Activated naive CD4-positive, alpha-beta T cell treated with anti-CD3 and anti-CD28 coated beads, Interleukin-2, amount 50 U/mL, for 16 hours (primary cell): ENCODE measurements around the gene DHRS1.

Experiments
- DNase-seq: peaks from one replicate; pipeline ENCODE4 v3.0.0-alpha.2; 2020

DHRS1 gene

GRCh38 chr14:24327303-24327702 is 27.7 kb upstream of the DHRS1 start:
- no peak for DNase-seq

- DNase-seq: no peak
Measured at GRCh38 chr14:24325963-24326362, 26.4 kb upstream of the DHRS1 start.

- DNase-seq: no peak
Measured at GRCh38 chr14:24325041-24325530, 25.5 kb upstream of the DHRS1 start.

GRCh38 chr14:24324024-24324423 is 24.4 kb upstream of the DHRS1 start:
- DNase-seq: no peak

GRCh38 chr14:24323341-24323740 is 23.8 kb upstream of the DHRS1 start:
- DNase-seq: no peak

- DNase-seq: no peak
Measured at GRCh38 chr14:24322672-24323071, 23.1 kb upstream of the DHRS1 start.

- DNase-seq: no peak
Measured at GRCh38 chr14:24321212-24321975, 21.8 kb upstream of the DHRS1 start.

GRCh38 chr14:24317141-24317928 is 17.8 kb upstream of the DHRS1 start:
- DNase-seq: no peak

GRCh38 chr14:24316597-24316950 is 17.0 kb upstream of the DHRS1 start:
- DNase-seq: no peak

GRCh38 chr14:24315807-24316596 is 16.4 kb upstream of the DHRS1 start:
- DNase-seq: no peak

GRCh38 chr14:24315243-24315806 is 15.7 kb upstream of the DHRS1 start:
- DNase-seq: no peak

- no peak for DNase-seq
Measured at GRCh38 chr14:24314377-24315193, 15.0 kb upstream of the DHRS1 start.

- no peak for DNase-seq
Measured at GRCh38 chr14:24313913-24314312, 14.3 kb upstream of the DHRS1 start.

GRCh38 chr14:24312736-24313507 is 13.3 kb upstream of the DHRS1 start:
- DNase-seq: no peak

- DNase-seq: no peak
Measured at GRCh38 chr14:24311837-24312615, 12.4 kb upstream of the DHRS1 start.

GRCh38 chr14:24310646-24311604 is 11.3 kb upstream of the DHRS1 start, which contains the start of gene LTB4R:
TSS of gene LTB4R (plus strand) at chr14:24311502. CDS start at chr14:24315652, 4,150 bp downstream.
- DNase-seq: peak; percentile 68

- DNase-seq: no peak
Measured at GRCh38 chr14:24310265-24310645, 10.7 kb upstream of the DHRS1 start.

- DNase-seq: no peak
Measured at GRCh38 chr14:24309538-24310264, 10.1 kb upstream of the DHRS1 start, which contains the start of gene LTB4R2. TSS of gene LTB4R2 (plus strand) at chr14:24310140. CDS start at chr14:24310665, 525 bp downstream.
